Mesenchymal stem cell (in vitro differentiated cells and primary cell): Measurements from ENCODE around the gene SLFN12.
"Not testable (repeated sequence)": the region's sequence is repeated elsewhere in the genome, so short reads cannot be mapped to it uniquely, and the experiment has no call there.

Experiments
- DNase-seq: peaks from one replicate; pipeline ENCODE4 v3.0.0-alpha.2; 2013
- H2AFZ ChIP-seq: one replicate; pipeline ENCODE4 v1.6.1; 2013; ENCODE audit warnings: low read depth, mild to moderate bottlenecking, control low read depth, inconsistent platforms, low read length, moderate library complexity
- H2AK5ac ChIP-seq: 2 replicates; pipeline ENCODE4 v1.6.1; 2013; ENCODE audit warnings: low read length, moderate library complexity, mild to moderate bottlenecking, inconsistent platforms; ENCODE audit not compliant: severe bottlenecking
- H2BK120ac ChIP-seq: one replicate; pipeline ENCODE4 v1.6.1; 2013; ENCODE audit warnings: low read depth, mild to moderate bottlenecking, inconsistent platforms, low read length, moderate library complexity
- H2BK12ac ChIP-seq, 2 experiments: one replicate each; pipeline ENCODE4 v1.6.1; 2013; ENCODE audit warnings: inconsistent platforms in 2 of 2, low read length in 2 of 2, mild to moderate bottlenecking in 2 of 2, moderate library complexity in 2 of 2, control low read depth in 1 of 2
- H2BK15ac ChIP-seq: one replicate; pipeline ENCODE4 v1.6.1; 2013; ENCODE audit warnings: mild to moderate bottlenecking, low read depth, inconsistent platforms; ENCODE audit not compliant: poor library complexity, severe bottlenecking
- H2BK5ac ChIP-seq: 2 replicates; pipeline ENCODE4 v1.6.1; 2013; ENCODE audit warnings: low read depth, mild to moderate bottlenecking, low read length, control low read depth, inconsistent platforms; ENCODE audit not compliant: poor library complexity, severe bottlenecking
- H3K14ac ChIP-seq, 2 experiments: one replicate each; pipeline ENCODE4 v1.6.1; 2013; ENCODE audit warnings: inconsistent platforms in 2 of 2, low read length in 2 of 2, control low read depth in 1 of 2, mild to moderate bottlenecking in 1 of 2, moderate library complexity in 1 of 2
- H3K18ac ChIP-seq, 2 experiments: one replicate each; pipeline ENCODE4 v1.6.1; 2013; ENCODE audit warnings: inconsistent platforms in 2 of 2, low read length in 2 of 2, control low read depth in 1 of 2, low read depth in 1 of 2, mild to moderate bottlenecking in 1 of 2
- H3K23ac ChIP-seq, 2 experiments: one replicate each; pipeline ENCODE4 v1.6.1; 2013; ENCODE audit warnings: inconsistent platforms in 2 of 2, low read length in 2 of 2, mild to moderate bottlenecking in 2 of 2, moderate library complexity in 2 of 2, control low read depth in 1 of 2
- H3K27ac ChIP-seq: 2 replicates; pipeline ENCODE4 v1.5.1; 2013; ENCODE audit warnings: mild to moderate bottlenecking, moderate library complexity, low read length, control low read depth, inconsistent platforms; ENCODE audit not compliant: poor library complexity, severe bottlenecking
- H3K27me3 ChIP-seq, 2 experiments: 2 replicates each; pipeline versions ENCODE4 v1.6.1 to v1.7.0; 2013; ENCODE audit warnings: low read length in 2 of 2, mild to moderate bottlenecking in 2 of 2, moderate library complexity in 2 of 2, control low read depth in 1 of 2, inconsistent platforms in 1 of 2; ENCODE audit not compliant: control insufficient read depth in 1 of 2, insufficient read depth in 1 of 2
- H3K36me3 ChIP-seq, 2 experiments: 2 replicates each; pipeline versions ENCODE4 v1.6.1 to v1.7.0; 2013; ENCODE audit warnings: low read length in 2 of 2, control low read depth in 1 of 2, inconsistent platforms in 1 of 2, low read depth in 1 of 2, mild to moderate bottlenecking in 1 of 2; ENCODE audit not compliant: insufficient read depth in 2 of 2, control insufficient read depth in 1 of 2
- H3K4ac ChIP-seq, 2 experiments: one replicate each; pipeline ENCODE4 v1.6.1; 2013; ENCODE audit warnings: inconsistent platforms in 2 of 2, low read length in 2 of 2, mild to moderate bottlenecking in 2 of 2, moderate library complexity in 2 of 2, control low read depth in 1 of 2, low read depth in 1 of 2
- H3K4me1 ChIP-seq: 2 replicates; pipeline ENCODE4 v1.6.1; 2013; ENCODE audit warnings: low read depth, low read length, control low read depth; ENCODE audit not compliant: control insufficient read depth, insufficient read depth
- H3K4me2 ChIP-seq: 2 replicates; pipeline ENCODE4 v1.6.1; 2013; ENCODE audit warnings: low read length, mild to moderate bottlenecking, inconsistent platforms; ENCODE audit not compliant: poor library complexity, severe bottlenecking
- H3K4me3 ChIP-seq, 2 experiments: 2 replicates each; pipeline versions ENCODE4 v1.5.1 to v1.7.0; 2013; ENCODE audit warnings: low read length in 2 of 2, mild to moderate bottlenecking in 2 of 2, control low read depth in 1 of 2, low read depth in 1 of 2; ENCODE audit not compliant: insufficient read depth in 1 of 2
- H3K79me1 ChIP-seq: replicated peaks from 2 replicates; pipeline ENCODE4 v1.6.1; 2013; ENCODE audit warnings: mild to moderate bottlenecking, control low read depth, low read length, inconsistent platforms; ENCODE audit not compliant: poor library complexity, severe bottlenecking
- H3K9ac ChIP-seq: 2 replicates; pipeline ENCODE4 v1.7.0; 2013; ENCODE audit warnings: mild to moderate bottlenecking, low read length, moderate library complexity
- H3K9me3 ChIP-seq: 2 replicates; pipeline ENCODE4 v1.7.0; 2013; ENCODE audit warnings: mild to moderate bottlenecking, low read length; ENCODE audit not compliant: control insufficient read depth
- H4K8ac ChIP-seq: one replicate; pipeline ENCODE4 v1.6.1; 2013; ENCODE audit warnings: inconsistent platforms, mild to moderate bottlenecking, low read length, moderate library complexity
- H4K91ac ChIP-seq: one replicate; pipeline ENCODE4 v1.6.1; 2013; ENCODE audit warnings: mild to moderate bottlenecking, low read length, inconsistent platforms
- WGBS: methylation state at CpG from one replicate; pipeline ENCODE4 v1.1.7; 2013; ENCODE audit warnings: mixed read lengths; 5-methylcytosine and 5-hydroxymethylcytosine counted together

The SLFN12 gene

GRCh38 chr17:35468475-35468874 lies 36.2 kb upstream of the SLFN12 start:
- Histone ChIP-seq H2AK5ac (no peak overlapping the region), H3K9me3 (no peaks in the 10 kb centered on the region), H3K4me2 (no peak overlapping the region), H3K14ac (no peak overlapping the region), H3K18ac (no peak overlapping the region), H3K27me3 (peaks cover 15 to 22% of the 10 kb centered on the region in 2 experiments), H2BK5ac (no peak overlapping the region), H4K91ac (no peak overlapping the region), H2AFZ (no peak overlapping the region), H3K9ac (no peak overlapping the region), H2BK12ac (no peak overlapping the region), H4K8ac (no peak overlapping the region), H3K4ac (no peak overlapping the region), H2BK15ac (no peak overlapping the region), H3K23ac (no peak overlapping the region), H3K79me1 (no peaks in the 10 kb centered on the region), H3K4me3 (no peak overlapping the region), H3K36me3 (no peaks in the 10 kb centered on the region), H3K27ac (no peak overlapping the region), H2BK120ac (no peak overlapping the region), H3K4me1 (no peaks in the 10 kb centered on the region)
- no peak for DNase-seq
- WGBS = 60% methylated on average over 3 of the region's 4 CpGs

GRCh38 chr17:35467824-35468223 lies 35.5 kb upstream of the SLFN12 start:
- Histone ChIP-seq H3K9me3 (no peaks in the 10 kb centered on the region), H3K27me3 (peaks cover 21 to 27% of the 10 kb centered on the region in 2 experiments), H3K18ac (no peak overlapping the region), H3K9ac (no peak overlapping the region), H3K23ac (no peak overlapping the region), H2AK5ac (no peak overlapping the region), H4K91ac (no peak overlapping the region), H3K4ac (no peak overlapping the region), H3K4me3 (no peak overlapping the region), H2BK15ac (no peak overlapping the region), H3K79me1 (no peaks in the 10 kb centered on the region), H2BK120ac (no peak overlapping the region), H2BK5ac (no peak overlapping the region), H3K4me1 (no peaks in the 10 kb centered on the region), H4K8ac (no peak overlapping the region), H2AFZ (no peak overlapping the region), H2BK12ac (no peak overlapping the region), H3K36me3 (no peaks in the 10 kb centered on the region), H3K27ac (no peak overlapping the region), H3K4me2 (no peak overlapping the region), H3K14ac (no peak overlapping the region)
- DNase-seq = no peak
- 70% methylated on average over 2 of the region's 4 CpGs for WGBS

- Histone ChIP-seq H3K9me3 (no peaks in the 10 kb centered on the region), H2AFZ (no peak overlapping the region), H3K79me1 (no peaks in the 10 kb centered on the region), H3K14ac (no peak overlapping the region), H4K8ac (no peak overlapping the region), H2AK5ac (no peak overlapping the region), H2BK15ac (no peak overlapping the region), H3K36me3 (no peaks in the 10 kb centered on the region), H2BK5ac (no peak overlapping the region), H3K27ac (no peak overlapping the region), H2BK12ac (no peak overlapping the region), H3K23ac (no peak overlapping the region), H3K4me1 (peaks cover 5% of the 10 kb centered on the region), H3K4me2 (peak overlapping the region; percentile 41), H2BK120ac (no peak overlapping the region), H3K18ac (no peak overlapping the region), H3K27me3 (peaks cover 53 to 56% of the 10 kb centered on the region in 2 experiments), H3K4me3 (peak overlapping the region; percentile 13 to 46), H3K9ac (no peak overlapping the region), H4K91ac (no peak overlapping the region), H3K4ac (no peak overlapping the region)
- 3% methylated on average over 40 of the region's 44 CpGs for WGBS
- no peak for DNase-seq
These were observed 28.1 kb upstream of the SLFN12 start for GRCh38 chr17:35460354-35460851.

- H3K27ac ChIP-seq, H2BK15ac ChIP-seq, H2BK120ac ChIP-seq, H2AK5ac ChIP-seq, H3K9me3 ChIP-seq, H2BK5ac ChIP-seq, H3K14ac ChIP-seq, H3K4me1 ChIP-seq, H3K36me3 ChIP-seq, H2BK12ac ChIP-seq, H3K9ac ChIP-seq, H3K18ac ChIP-seq, H3K4me3 ChIP-seq, H3K4ac ChIP-seq, DNase-seq, H2AFZ ChIP-seq, H3K79me1 ChIP-seq, H4K8ac ChIP-seq, H4K91ac ChIP-seq, H3K23ac ChIP-seq, H3K4me2 ChIP-seq: not testable (repeated sequence)
- WGBS = 75% methylated on average over 5 of the region's 5 CpGs
- H3K27me3 ChIP-seq = peaks cover 43 to 45% of the 10 kb centered on the region in 2 experiments
These were observed 21.7 kb upstream of the SLFN12 start for GRCh38 chr17:35454035-35454434.
